AG09319 (cell line): ENCODE measurements around the gene RPS2.

Experiments used
- DNase-seq: peaks from one replicate; pipeline ENCODE4 v3.0.0-alpha.2; 2010; ENCODE audit warnings: low read depth; ENCODE audit errors: extremely low read depth
- TF ChIP-seq, protein P1 (sequence below): IDR thresholded peaks from 2 replicates; pipeline ENCODE4 v1.5.1; 2011; ENCODE audit warnings: low read depth, mild to moderate bottlenecking, inconsistent platforms, low read length, moderate library complexity

RPS2 gene

DNA sequence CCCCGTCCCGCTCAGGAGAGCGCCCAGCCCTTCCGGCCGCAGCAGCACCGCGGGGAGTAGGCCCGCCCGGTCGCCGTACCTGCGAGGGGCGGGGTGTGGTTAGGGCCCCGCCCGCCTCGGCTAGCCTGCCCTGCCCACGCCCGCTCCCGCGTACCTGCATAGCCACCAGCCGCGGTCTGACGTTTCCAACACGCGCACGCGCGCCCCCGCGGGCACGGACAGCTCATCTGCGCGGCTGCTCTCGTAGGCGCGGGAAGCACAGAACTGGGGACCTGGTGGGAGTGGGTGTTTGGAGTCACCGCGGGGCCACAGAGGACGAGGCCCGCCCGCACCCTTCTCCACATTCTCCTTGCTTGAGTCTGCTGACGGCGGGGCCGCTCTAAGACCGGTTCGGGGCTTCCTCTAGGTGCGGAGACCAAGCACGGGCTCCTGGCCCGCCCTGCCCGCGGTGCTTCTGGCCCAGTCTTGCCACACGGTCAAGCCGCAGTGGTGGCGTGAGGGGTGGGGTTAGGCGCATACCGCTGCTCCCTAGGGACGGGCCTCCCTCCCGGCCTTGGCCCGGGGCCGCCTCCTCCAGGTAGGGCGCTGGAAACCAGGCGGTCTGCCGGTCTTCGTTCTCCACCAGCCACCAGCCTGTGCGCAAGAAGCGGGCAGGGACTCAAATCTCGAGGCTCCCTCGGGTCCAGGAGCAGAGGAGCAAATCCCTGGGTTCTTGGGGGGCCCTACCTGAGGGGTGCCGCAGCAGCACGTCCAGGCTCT, 14.8 kb upstream of the RPS2 start:
- no peak for DNase-seq
- TF ChIP-seq, protein P1, sequence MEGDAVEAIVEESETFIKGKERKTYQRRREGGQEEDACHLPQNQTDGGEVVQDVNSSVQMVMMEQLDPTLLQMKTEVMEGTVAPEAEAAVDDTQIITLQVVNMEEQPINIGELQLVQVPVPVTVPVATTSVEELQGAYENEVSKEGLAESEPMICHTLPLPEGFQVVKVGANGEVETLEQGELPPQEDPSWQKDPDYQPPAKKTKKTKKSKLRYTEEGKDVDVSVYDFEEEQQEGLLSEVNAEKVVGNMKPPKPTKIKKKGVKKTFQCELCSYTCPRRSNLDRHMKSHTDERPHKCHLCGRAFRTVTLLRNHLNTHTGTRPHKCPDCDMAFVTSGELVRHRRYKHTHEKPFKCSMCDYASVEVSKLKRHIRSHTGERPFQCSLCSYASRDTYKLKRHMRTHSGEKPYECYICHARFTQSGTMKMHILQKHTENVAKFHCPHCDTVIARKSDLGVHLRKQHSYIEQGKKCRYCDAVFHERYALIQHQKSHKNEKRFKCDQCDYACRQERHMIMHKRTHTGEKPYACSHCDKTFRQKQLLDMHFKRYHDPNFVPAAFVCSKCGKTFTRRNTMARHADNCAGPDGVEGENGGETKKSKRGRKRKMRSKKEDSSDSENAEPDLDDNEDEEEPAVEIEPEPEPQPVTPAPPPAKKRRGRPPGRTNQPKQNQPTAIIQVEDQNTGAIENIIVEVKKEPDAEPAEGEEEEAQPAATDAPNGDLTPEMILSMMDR, result no peak

DNA sequence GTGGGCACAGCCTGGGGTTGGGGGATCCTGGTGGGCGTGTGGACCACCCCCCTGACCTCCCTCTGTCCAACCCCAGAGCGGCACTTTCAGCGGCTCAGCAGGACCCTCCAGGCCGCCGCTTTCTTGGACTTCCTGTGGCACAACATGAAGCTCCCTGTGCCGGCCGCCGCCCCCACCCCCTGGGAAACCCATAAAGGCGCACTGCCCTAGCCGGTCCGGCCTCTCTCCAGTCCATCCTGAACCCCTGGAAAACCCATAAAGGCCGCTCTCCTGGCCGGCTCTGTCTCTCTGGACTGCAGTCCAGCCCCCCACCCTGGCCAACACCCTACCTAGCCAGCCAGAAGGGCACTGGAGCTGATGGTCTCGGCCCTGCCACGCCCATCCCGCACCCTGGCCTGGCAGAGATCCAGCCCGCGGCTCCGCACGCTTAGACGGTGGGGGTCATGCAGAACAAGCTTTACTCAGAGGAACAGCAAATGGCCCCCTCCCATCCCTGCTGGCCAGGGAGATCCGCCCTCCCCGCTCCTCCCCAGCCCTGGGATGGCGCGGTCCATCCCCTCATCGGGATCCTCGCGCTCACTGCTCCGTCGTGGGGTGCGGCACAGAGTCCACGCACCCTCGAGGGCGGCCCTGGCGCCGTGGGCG, 14.0 kb upstream of the RPS2 start:
- no peak for DNase-seq

DNA sequence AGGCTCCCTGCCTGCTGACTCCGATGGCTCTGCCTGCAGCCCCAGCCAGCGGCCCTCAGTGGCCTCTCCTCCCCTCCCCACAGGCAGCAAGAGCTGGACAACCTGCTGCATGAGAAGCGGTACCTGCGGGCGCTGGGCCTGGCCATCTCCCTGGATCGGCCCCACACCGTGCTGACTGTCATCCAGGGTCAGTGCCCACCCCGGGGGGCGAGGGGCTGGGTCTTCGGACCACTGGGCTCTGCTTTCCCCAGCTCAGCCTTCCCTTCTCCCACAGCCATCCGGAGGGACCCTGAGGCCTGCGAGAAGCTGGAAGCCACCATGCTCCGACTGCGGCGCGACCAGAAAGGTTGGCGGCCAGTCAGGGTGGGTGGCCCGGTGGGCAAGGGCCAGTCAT, 13.2 kb upstream of the RPS2 start:
- TF ChIP-seq, protein P1, result no peak
- DNase-seq, result no peak

More for the DNA sequence above, 14.0 kb upstream of the RPS2 start:
- TF ChIP-seq, protein P1, result no peak

DNA sequence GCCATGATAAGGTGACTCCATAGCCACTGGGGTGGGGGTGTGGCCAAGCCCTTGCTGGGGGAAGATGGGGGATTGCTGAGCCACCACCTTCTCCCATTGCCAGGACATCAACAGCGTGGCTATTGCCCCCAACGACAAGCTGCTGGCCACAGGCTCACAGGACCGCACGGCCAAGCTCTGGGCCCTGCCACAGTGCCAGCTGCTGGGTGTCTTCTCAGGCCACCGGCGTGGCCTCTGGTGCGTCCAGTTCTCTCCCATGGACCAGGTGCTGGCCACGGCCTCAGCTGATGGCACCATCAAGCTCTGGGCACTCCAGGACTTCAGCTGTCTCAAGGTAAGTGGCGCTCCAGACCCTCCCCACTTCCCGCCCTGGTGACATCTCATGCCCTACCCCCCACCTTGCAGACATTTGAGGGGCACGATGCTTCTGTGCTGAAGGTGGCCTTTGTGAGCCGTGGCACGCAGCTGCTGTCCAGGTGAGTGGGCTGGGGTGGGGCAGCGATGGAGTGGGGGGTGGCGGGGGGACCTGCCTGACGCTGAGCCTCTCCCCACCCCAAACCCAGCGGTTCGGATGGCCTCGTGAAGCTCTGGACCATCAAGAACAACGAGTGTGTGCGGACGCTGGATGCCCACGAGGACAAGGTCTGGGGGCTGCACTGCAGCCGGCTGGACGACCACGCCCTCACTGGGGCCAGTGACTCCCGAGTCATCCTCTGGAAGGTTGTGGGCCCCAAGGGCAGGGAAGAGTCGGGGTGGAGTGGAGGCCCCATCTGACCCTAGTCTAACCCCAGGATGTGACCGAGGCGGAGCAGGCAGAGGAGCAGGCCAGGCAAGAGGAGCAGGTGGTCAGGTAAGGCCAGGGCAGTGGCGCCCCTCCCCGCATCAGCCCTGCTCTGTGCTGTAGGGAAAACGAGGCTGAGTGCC, 12.6 kb upstream of the RPS2 start:
- TF ChIP-seq, protein P1, result no peak
- no peak for DNase-seq

DNA sequence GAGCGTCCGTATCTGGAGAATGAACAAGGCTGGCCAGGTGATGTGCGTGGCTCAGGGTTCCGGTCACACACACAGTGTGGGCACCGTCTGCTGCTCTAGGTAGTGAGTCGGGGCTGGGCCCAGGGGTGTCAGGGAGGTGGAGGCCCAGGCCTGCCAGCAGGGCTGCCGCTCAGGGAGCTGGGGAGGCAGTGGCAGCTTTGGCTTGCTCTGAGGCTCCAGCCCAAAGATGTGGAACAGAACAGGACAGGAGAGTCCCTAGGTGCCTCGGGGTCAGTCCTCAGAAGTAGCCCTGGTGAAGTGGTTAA, 11.5 kb upstream of the RPS2 start:
- DNase-seq, result no peak
- TF ChIP-seq, protein P1, result no peak

DNA sequence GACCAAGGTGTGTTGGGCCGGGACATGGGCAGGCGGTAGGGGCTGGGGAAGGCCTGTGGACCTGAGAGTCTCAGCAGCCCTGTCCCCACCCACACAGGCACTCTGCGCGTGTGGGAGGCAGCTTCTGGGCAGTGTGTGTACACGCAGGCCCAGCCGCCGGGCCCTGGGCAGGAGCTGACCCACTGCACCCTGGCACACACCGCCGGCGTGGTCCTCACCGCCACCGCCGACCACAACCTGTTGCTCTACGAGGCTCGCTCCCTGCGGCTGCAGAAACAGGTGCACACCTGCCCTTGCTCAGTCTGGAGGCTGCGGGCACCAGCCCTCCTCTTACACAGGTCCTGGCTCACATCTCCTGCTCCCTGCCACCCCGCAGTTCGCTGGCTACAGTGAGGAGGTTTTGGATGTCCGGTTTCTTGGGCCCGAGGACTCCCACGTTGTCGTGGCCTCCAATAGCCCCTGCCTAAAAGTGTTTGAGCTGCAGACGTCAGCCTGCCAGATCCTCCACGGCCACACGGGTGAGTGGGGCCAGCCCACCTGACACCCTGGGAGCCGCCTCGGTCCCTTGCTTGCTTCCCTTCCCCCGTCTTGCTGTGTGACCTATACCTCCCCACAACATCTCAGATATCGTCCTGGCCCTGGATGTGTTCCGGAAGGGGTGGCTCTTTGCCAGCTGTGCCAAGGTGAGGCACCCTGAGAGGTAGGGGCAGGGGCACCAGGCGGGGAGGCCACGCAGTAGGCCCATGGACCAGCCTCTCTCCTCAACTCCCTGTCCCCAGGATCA, 11.0 kb upstream of the RPS2 start:
- TF ChIP-seq, protein P1, result no peak
- DNase-seq, result no peak
